ENCODE measurements around the gene IL1A.

GRCh38 chr2:112829961-112830681 lies 45.8 kb upstream of the IL1A start:
- TF ChIP-seq CTCF (IDR thresholded peaks at IDR 0.05; ENCODE audit: poor library complexity) (no peak), EZH2 (IDR thresholded peaks at IDR 0.05; ENCODE audit: borderline replicate concordance) (no peak), EZH2phosphoT487 (IDR thresholded peaks at IDR 0.05; ENCODE audit: low read depth, severe bottlenecking, unreplicated experiment) (no peak)
